HG03565 (cell line): Measurements from ENCODE around the gene PLTP.

Experiments
- ATAC-seq: cut with Tn5 transposase; IDR thresholded peaks from one replicate; pipeline ENCODE4 v1.9.1; 2021; ENCODE audit warnings: mild to moderate bottlenecking, moderate library complexity; ENCODE audit not compliant: unreplicated experiment

PLTP gene

GRCh38 chr20:45921337-45922189, 9.6 kb upstream of the PLTP start:
- no peak for ATAC-seq

- ATAC-seq = no peak
Observed at GRCh38 chr20:45920462-45921336, 8.7 kb upstream of the PLTP start.

GRCh38 chr20:45919542-45920399, 7.8 kb upstream of the PLTP start:
- ATAC-seq = no peak

DNA sequence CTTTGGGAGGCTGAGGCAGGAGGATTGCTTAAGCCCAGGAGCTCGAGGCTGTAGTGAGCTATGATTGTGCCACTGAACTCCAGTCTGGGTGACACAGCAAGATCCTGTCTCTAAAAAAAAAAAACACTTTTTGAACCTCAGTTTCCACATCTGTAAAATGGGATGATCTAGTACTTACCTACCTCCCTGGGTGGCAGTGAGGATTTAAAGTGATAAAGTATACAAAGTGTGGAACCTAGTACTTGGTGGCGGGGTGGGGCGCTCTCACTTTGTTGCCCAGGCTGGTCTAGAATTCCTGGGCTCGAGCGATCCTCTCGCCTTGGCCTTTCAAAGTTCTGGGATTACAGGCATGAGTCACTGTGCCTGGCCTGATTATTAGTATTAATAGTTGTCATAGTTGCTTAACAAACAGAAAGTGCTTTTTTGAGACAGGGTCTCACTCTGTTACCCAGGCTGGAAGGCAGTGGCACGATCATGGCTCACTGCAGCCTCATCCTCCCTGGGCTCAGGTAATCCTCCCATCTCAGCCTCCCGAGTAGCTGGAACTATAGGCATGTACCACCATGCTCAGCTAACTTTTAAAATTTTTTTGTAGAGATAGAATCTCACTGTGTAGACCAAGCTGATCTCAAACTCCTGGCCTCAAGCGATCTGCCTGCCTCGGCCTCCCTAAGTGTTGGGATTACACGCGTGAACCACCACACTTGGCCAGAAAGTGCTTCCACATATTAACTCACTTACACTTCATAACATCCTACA, 7.0 kb upstream of the PLTP start:
- no peak for ATAC-seq

DNA sequence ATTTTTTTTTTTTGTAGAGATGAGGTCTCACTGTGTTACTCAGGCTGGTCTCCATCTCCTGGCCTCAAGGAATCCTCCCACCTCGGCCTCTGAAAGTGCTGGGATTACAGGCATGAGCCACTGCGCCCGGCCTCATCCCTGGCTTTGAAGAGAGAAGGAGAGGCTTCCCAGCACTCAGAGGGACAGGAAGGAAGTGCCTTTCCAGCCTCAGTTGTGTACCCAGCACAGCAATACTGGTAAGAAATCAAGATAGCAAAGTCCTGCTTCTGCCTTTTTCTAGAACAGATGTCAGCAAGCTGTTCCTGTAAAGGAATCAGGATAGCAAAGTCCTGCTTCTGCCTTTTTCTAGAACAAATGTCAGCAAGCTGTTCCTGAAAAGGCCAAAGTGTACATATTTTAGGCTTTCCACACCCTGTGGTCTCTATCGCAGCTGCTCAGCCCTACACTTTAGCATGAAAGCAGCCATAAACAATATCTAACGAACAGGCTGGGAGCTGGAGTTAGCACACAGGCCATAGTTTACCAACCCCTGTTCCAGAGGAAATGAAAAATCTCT, 6.3 kb upstream of the PLTP start:
- ATAC-seq = no peak

DNA sequence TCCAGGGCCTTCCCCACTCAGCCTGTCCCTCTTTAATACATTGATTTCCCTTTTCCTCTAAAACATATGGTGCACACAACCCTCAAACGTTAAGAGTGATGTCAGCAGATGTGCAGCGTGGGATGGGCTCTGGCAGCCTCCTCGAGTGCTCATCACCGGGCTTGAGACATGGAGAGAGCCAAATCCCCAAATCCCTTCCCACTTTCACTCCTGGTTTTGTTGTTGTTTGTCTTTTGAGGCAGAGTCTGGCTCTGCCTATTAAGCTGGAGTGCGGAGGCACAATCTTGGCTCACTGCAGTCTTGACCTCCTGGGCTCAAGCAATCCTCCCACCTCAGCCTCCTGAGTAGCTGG, 5.8 kb upstream of the PLTP start:
- ATAC-seq = no peak

DNA sequence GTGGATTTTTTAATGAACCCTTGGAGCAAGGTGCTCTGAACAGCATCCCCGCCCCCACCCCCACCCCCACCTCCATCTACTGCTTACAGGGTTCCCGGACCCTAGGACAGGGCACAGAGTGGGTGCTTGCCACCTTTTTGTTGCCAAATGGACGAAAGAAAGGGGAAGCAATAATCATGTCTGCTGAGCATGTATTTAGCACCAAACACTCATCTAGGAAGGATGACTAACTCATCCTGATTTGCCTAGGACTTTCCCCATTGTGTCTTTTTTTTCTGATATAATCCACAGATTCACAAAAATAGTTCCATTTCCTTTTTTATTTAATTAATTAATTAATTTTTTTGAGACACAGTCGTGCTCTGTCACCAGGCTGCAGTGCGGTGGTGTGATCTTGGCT, 1.2 kb upstream of the PLTP start:
- no peak for ATAC-seq

DNA sequence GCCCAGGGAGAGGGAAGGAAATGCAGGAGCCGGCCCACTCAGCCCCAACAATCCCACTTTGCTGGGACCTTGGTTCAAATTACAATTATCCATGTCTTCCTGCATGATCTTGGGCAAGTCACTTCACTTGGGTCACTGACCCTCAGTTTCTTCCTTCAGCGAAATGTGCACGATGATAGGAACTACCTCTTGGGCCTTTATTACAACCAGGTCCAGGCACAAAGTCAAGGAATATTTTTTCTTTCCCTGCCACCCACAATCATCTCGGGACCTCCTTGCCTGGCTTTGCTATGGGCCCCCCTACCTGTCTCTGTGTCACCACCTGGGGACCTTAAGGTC, 358 bp upstream of the PLTP start:
- no peak for ATAC-seq

DNA sequence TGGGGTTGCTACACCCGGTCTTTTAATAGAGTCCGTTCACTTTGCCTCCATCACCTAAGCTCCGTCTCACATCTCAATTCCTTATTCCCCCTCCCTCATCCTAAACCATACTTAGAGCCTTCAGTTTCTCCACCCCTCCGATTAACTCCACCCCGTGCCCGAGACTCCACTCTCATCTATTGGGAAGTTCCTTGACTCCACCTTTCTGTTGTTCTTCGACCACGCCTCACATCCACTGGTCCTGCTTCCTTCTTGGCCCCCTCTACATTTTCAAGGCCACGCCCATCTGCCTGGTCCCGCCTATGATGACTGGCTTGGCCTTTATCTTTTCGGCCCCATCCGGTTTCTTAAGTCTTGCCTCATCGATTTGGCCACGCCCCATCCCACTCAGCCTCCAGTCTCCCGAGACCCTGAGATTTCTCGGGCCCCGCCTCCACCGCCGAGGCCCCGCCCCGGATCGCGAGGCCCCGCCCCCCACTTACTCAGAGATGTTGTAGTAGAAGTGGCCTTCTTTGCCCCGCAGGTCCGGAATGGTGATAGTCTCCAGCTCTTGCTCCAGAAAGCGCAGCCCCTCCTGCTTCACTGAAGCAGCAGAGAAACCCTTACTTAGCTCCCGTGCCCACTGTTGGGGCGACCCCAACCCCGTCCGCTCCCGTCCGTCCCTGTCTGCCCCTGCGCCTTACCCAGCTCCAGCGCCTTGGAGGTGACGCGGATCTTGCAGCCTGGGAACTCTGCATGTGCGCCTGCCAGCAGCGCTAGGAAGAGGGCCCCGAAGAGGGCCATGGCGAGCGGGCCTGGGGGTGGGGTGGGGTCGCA, 1.1 kb downstream of the PLTP start:
- peak; percentile 84 for ATAC-seq

DNA sequence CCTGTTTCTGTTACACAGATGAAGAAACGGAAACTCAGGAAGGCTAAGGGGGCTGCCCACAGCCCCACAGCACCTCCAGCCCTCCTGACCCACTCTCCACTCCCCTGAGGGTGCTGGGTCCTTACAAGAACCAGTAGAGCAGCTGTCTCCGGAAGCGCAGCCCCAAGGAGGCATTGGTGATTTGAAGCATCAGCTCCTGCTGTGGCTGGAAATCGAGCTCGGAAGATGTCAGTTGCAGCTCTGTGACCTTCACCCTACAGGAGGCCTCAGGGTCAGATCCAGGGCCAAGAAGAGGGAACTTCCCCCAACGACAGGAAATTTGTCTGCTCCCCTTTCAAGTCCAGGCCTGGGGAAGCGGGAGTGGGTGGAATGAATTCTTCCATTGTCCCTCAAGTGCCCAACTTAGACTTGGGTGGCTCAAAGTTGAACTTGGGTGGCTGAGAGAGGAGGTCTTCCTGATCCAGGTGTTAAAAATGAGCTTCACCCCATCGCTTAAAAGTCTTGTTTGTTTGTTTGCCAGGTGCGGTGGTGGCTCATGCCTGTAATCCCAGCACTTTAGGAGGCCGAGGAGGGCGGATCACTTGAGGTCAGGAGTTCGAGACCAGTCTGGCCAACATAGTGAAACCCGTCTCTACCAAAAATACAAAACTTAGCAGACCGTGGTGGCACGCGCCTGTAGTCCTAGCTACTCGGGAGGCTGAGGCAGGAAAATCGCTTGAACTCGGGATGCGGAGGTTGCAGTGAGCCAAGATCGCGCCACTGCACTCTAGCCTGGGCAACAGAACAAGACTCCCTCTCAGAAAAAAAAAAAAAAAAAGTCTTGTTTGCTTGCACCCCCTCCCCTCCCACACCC, 1.9 kb downstream of the PLTP start:
- ATAC-seq = no peak

DNA sequence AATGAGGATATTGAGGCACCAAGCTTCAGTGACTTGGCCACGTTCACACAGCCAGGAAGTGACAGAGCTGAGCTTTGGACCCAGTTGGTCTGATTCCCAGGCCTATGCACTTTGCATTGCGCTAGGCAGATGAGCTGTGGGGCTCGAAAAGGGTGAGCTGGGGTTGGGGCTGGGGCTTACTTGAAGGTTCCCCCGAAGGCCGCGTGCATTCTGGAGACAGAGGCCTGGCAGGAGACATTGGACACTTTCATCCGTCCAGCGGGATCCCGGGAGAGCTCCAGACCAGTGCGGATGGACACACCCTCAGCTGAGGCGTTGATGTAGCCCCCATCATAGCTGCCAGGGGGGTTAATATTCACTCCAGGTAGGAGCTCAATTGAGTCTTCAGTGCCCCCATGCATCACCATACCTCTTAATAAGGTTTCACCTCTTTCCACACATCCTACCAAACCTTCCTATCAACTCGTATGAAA, 2.6 kb downstream of the PLTP start:
- ATAC-seq = no peak

- no peak for ATAC-seq
Observed at GRCh38 chr20:45908084-45908483, 3.9 kb downstream of the PLTP start.

- ATAC-seq = no peak
Observed at GRCh38 chr20:45907219-45907948, 4.6 kb downstream of the PLTP start.

- no peak for ATAC-seq
Observed at GRCh38 chr20:45905505-45906079, 6.4 kb downstream of the PLTP start.

- ATAC-seq = no peak
Observed at GRCh38 chr20:45904583-45905504, 7.1 kb downstream of the PLTP start.

DNA sequence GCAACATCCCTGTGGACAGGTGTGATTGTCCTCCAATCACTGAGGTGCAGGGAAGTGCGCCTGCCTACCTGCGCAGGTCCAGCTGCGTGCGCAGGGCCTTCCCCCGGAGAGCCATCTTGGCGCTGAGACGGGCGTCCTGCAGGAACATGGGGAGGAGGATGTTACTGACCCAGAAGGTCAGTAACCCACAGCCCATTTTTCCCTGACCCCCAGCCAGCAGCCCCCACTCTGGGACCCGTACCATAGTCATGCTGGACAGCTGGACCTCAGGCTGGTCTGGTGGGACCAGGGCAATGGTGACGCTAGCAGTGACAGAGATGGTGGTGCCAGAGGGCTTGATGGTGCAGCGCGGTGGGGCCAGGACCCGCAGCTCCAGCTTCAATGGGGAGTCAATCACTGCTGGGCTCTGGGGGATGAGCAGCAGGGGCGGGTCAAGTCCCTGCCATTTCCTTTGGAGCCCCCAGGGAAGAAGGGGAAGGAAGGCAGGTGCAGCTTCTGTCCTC, 9.7 kb downstream of the PLTP start:
- no peak for ATAC-seq
